PC-3 (cell line): ENCODE data around the gene ABLIM2. TPM values are rescaled to one million over a fixed set of nuclear protein-coding genes. Genes with fewer than 3 reads are reported as not detected.

Experiments used
- ATAC-seq: fragments of 200-7000 bp; cut with Tn5 transposase; 2 replicates; pipeline ENCODE4 v1.9.1; 2020; ENCODE audit warnings: mild to moderate bottlenecking, moderate library complexity
- BruUV-seq: library from RNA; stranded (reverse); fragments of 400-500 nt; replicated peaks from 2 replicates; lab custom pipeline; 2021; lab: Mats Ljungman, UMichigan
- CTCF ChIA-PET: fragments of 300-600 bp; sonication (Branson Sonifier 250); formaldehyde crosslinking; loops from one replicate; lab custom pipeline; 2022; ENCODE audit warnings: antibody characterized with exemption; lab: Charles Lee
- POLR2A ChIA-PET: fragments of 300-600 bp; sonication (Branson Sonifier 250); formaldehyde crosslinking; loops from one replicate; lab custom pipeline; 2022; ENCODE audit warnings: antibody characterized with exemption; ENCODE audit not compliant: unreplicated experiment; lab: Charles Lee
- DNase-seq: peaks from one replicate; pipeline ENCODE4 v3.0.0-alpha.2; 2015
- H2AFZ ChIP-seq: fragments of 300-600 bp; sonication (generic); 2 replicates; pipeline ENCODE4 v1.6.0; 2016; ENCODE audit warnings: antibody characterized with exemption, low read length
- H3F3A ChIP-seq: fragments of 300-600 bp; sonication (generic); one replicate; pipeline ENCODE4 v1.6.0; 2017; ENCODE audit warnings: antibody characterized with exemption, low read length, control low read depth, mild to moderate bottlenecking; ENCODE audit not compliant: unreplicated experiment
- H3K27ac ChIP-seq: fragments of 300-600 bp; sonication (generic); 2 replicates; pipeline ENCODE4 v1.5.1; 2016; ENCODE audit warnings: mild to moderate bottlenecking, low read length
- H3K27me3 ChIP-seq: fragments of 300-600 bp; sonication (generic); 2 replicates; pipeline ENCODE4 v1.6.1; 2016; ENCODE audit warnings: low read length, mixed read lengths
- H3K36me3 ChIP-seq: fragments of 300-600 bp; sonication (generic); 2 replicates; pipeline ENCODE4 v1.6.1; 2016; ENCODE audit warnings: low read depth, mixed run types, low read length, mixed read lengths
- H3K4me1 ChIP-seq: fragments of 300-600 bp; sonication (generic); 2 replicates; pipeline ENCODE4 v1.5.1; 2016; ENCODE audit warnings: low read length; ENCODE audit not compliant: insufficient read depth
- H3K4me2 ChIP-seq: fragments of 300-600 bp; sonication (generic); 2 replicates; pipeline ENCODE4 v1.6.0; 2016; ENCODE audit warnings: low read length
- H3K4me3 ChIP-seq: fragments of 300-600 bp; sonication (generic); 2 replicates; pipeline ENCODE4 v1.5.1; 2016; ENCODE audit warnings: mild to moderate bottlenecking, low read length, mixed read lengths
- H3K79me2 ChIP-seq: fragments of 300-600 bp; sonication (generic); 2 replicates; pipeline ENCODE4 v1.6.1; 2017; ENCODE audit warnings: low read length, mixed read lengths
- H3K9ac ChIP-seq: fragments of 300-600 bp; sonication (generic); 2 replicates; pipeline ENCODE4 v1.6.0; 2016; ENCODE audit warnings: mild to moderate bottlenecking, low read length
- H3K9me2 ChIP-seq: fragments of 300-600 bp; sonication (generic); replicated peaks from 2 replicates; pipeline ENCODE4 v1.6.1; 2016; ENCODE audit warnings: mixed run types, low read length, mixed read lengths
- H3K9me3 ChIP-seq: fragments of 300-600 bp; sonication (generic); 2 replicates; pipeline ENCODE4 v1.6.1; 2016; ENCODE audit warnings: low read length, mixed read lengths
- H4K20me1 ChIP-seq: fragments of 300-600 bp; sonication (generic); 2 replicates; pipeline ENCODE4 v1.6.1; 2016; ENCODE audit warnings: low read length, mixed read lengths
- EZH2 ChIP-seq: fragments of 300-600 bp; sonication (generic); IDR thresholded peaks from one replicate; pipeline ENCODE4 v1.6.1; 2017; ENCODE audit warnings: antibody characterized with exemption, mild to moderate bottlenecking, low read length; ENCODE audit not compliant: unreplicated experiment
- EZH2phosphoT487 ChIP-seq: fragments of 300-600 bp; sonication (generic); IDR thresholded peaks from 2 replicates; pipeline ENCODE4 v1.6.1; 2018; ENCODE audit warnings: mild to moderate bottlenecking, antibody characterized with exemption, low read length, borderline replicate concordance
- intact Hi-C: fragments of 100-400 bp; cut with micrococcal nuclease; formaldehyde crosslinking; loops from 2 replicates; pipeline ENCODE4 v1.9.0; 2023
- total RNA-seq: library from RNA; depleted of rRNA; stranded (reverse); fragments of >200 nt; gene quantifications from 2 replicates; pipeline ENCODE4 v1.2.3, GENCODE V29; 2014
- TF ChIP-seq, protein P1 (sequence below): fragments of 300-600 bp; sonication (generic); conservative IDR thresholded peaks from 2 replicates; pipeline ENCODE4 v1.5.1; 2017; ENCODE audit warnings: antibody characterized with exemption, low read depth, mild to moderate bottlenecking, low read length

Gene ABLIM2
- total RNA-seq, 1 experiment from 2014 or later = 3.2 TPM

- ATAC-seq = peak; percentile 81
- peak overlapping the region; percentile 35; the same call in 1 of the 2 replicates for H3K9ac ChIP-seq
Measured at GRCh38 chr4:7987148-7987989, 171.2 kb downstream of the ABLIM2 start.

DNA sequence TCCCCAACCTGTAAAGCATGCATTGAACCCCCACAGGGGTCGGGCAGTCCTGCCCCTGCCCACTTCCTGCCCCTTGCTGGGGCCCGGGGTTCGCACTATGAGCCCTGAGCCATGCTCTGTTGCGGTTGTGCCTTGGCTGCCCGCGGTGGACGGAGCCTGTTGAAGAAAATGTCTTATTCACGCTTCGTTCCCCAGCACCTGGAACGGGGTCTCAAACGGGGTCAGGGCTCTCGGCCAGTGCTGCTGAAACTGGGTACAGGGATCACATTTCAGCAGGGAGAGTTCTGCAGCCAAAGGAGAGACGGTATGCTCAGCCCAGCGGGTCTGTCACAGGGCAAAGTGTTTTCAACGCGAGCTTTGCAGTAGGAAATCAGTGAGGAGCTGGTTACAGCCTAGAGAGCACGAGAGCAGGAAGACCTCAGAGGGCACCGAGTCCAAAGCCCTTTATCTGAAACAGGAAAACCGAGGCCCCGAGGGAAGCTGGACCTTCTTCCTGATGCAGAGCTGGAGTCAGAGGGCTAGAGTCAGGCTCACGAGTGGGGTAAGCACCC lies 172.6 kb downstream of the ABLIM2 start:
- H3K9me2 ChIP-seq = no peaks in the 10 kb centered on the region
- no TSS peak for BruUV-seq
- no peaks in the 10 kb centered on the region for H3F3A ChIP-seq
- ChIA-PET POLR2A (no interaction called here), CTCF (no interaction called here)
- H3K79me2 ChIP-seq = no peaks in the 10 kb centered on the region
- no peaks in the 10 kb centered on the region for H3K27me3 ChIP-seq
- intact Hi-C loops = loop anchor here (5.0 kb wide), 1 partner anchor 104 kb away; no protein-coding TSS in a partner anchor
- no peaks in the 10 kb centered on the region for H4K20me1 ChIP-seq
- no peak overlapping the region for H3K9ac ChIP-seq
- DNase-seq = no peak
- H3K27ac ChIP-seq = no peak overlapping the region
- H2AFZ ChIP-seq = no peak overlapping the region
- TF ChIP-seq, protein P1, sequence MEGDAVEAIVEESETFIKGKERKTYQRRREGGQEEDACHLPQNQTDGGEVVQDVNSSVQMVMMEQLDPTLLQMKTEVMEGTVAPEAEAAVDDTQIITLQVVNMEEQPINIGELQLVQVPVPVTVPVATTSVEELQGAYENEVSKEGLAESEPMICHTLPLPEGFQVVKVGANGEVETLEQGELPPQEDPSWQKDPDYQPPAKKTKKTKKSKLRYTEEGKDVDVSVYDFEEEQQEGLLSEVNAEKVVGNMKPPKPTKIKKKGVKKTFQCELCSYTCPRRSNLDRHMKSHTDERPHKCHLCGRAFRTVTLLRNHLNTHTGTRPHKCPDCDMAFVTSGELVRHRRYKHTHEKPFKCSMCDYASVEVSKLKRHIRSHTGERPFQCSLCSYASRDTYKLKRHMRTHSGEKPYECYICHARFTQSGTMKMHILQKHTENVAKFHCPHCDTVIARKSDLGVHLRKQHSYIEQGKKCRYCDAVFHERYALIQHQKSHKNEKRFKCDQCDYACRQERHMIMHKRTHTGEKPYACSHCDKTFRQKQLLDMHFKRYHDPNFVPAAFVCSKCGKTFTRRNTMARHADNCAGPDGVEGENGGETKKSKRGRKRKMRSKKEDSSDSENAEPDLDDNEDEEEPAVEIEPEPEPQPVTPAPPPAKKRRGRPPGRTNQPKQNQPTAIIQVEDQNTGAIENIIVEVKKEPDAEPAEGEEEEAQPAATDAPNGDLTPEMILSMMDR = no peak
- TF ChIP-seq EZH2phosphoT487 = no peak
- TF ChIP-seq EZH2 = no peak
- no peak for ATAC-seq
- no peaks in the 10 kb centered on the region for H3K36me3 ChIP-seq
- H3K4me3 ChIP-seq = no peak overlapping the region
- no peaks in the 10 kb centered on the region for H3K9me3 ChIP-seq
- H3K4me1 ChIP-seq = peaks cover 15% of the 10 kb centered on the region
- no peak overlapping the region for H3K4me2 ChIP-seq

More at GRCh38 chr4:7987148-7987989, 171.2 kb downstream of the ABLIM2 start:
- Histone ChIP-seq H3K79me2 (no peaks in the 10 kb centered on the region), H3K9me2 (no peaks in the 10 kb centered on the region), H4K20me1 (no peaks in the 10 kb centered on the region), H2AFZ (0 out of 2 replicates have a peak overlapping the region, but pooled peaks have one; percentile 42), H3K4me1 (peaks cover 15% of the 10 kb centered on the region), H3K4me3 (no peak overlapping the region), H3K9me3 (no peaks in the 10 kb centered on the region), H3K36me3 (no peaks in the 10 kb centered on the region), H3K27ac (peak overlapping the region; percentile 66), H3K4me2 (no peak overlapping the region), H3K27me3 (no peaks in the 10 kb centered on the region), H3F3A (no peaks in the 10 kb centered on the region)
- no TSS peak for BruUV-seq
- ChIA-PET POLR2A (interaction anchor here (0.6 kb wide), 2 partner anchors 12 to 58 kb away, joined by 3 read pairs; no protein-coding TSS in a partner anchor), CTCF (interaction anchor here (1.4 kb wide), 1 partner anchor 185 kb away, joined by 11 read pairs; no protein-coding TSS in a partner anchor)
- peak; percentile 86 for DNase-seq
- intact Hi-C loops = loop anchor here (1.0 to 5.0 kb wide), 2 partner anchors 105 to 183 kb away; no protein-coding TSS in a partner anchor
- no peak for TF ChIP-seq EZH2
- TF ChIP-seq, protein P1 = peak; percentile 86
